Measurements from ENCODE around the gene MBD3. TPM values are rescaled to one million over a fixed set of nuclear protein-coding genes. Genes with fewer than 3 reads are reported as not detected.
"Not testable (repeated sequence)": the region's sequence is repeated elsewhere in the genome, so short reads cannot be mapped to it uniquely, and the experiment has no call there.

The MBD3 gene, protein sequence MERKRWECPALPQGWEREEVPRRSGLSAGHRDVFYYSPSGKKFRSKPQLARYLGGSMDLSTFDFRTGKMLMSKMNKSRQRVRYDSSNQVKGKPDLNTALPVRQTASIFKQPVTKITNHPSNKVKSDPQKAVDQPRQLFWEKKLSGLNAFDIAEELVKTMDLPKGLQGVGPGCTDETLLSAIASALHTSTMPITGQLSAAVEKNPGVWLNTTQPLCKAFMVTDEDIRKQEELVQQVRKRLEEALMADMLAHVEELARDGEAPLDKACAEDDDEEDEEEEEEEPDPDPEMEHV
- total RNA-seq = 10 to 100 TPM; 53.2 to 87.9 (median 69.0) TPM

DNA sequence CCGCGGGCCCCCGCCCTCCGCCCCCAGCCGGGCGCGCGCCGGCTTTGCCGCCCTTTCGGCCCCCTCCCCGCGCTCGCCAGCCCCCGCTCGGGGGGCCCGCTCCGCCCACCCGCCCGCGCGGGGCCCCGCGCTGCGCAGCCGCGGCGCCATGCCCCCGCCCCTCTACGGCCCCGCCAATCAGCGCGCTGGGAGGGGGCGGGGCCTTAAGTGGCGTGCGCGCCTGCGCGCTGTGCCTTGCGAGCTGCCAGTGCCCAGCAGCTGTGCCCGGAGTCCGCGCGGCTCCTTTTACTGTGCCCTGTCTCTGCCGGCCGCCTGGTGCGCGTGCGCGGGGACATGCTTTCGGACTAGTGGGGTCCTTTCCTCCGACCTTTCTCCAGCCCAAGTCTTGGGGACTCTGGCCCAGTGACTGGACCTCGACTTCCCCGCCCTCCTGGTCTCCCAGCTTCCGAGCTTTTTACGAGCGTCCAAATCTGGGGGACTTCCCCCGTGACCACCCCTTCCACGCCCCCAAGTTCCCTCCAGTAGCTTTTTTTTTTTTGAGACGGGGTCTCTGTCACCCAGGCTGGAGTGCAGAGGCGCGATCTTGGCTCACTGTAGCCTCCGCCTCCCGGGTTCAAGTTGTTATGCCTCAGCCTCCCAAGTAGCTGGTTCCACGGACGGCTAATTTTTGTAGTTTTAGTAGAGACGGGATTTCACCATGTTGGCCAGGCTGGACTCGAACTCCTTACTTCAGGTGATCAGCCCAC, at the start of gene MBD3:
Gene MBD3 (minus strand): TSS at position 111 of the 746 bp plus-strand sequence. CDS start 234 bp downstream, outside the sequence.
- 3% methylated on average over 24 of the region's 68 CpGs for WGBS
- TF ChIP-seq, protein P1, sequence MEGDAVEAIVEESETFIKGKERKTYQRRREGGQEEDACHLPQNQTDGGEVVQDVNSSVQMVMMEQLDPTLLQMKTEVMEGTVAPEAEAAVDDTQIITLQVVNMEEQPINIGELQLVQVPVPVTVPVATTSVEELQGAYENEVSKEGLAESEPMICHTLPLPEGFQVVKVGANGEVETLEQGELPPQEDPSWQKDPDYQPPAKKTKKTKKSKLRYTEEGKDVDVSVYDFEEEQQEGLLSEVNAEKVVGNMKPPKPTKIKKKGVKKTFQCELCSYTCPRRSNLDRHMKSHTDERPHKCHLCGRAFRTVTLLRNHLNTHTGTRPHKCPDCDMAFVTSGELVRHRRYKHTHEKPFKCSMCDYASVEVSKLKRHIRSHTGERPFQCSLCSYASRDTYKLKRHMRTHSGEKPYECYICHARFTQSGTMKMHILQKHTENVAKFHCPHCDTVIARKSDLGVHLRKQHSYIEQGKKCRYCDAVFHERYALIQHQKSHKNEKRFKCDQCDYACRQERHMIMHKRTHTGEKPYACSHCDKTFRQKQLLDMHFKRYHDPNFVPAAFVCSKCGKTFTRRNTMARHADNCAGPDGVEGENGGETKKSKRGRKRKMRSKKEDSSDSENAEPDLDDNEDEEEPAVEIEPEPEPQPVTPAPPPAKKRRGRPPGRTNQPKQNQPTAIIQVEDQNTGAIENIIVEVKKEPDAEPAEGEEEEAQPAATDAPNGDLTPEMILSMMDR (IDR thresholded peaks at IDR 0.05) = no peak
- TF ChIP-seq POLR2AphosphoS5 (IDR thresholded peaks at IDR 0.05) (no peak), EP300 (IDR thresholded peaks at IDR 0.05) (no peak)
- H3K4me3 ChIP-seq = peak within 1 kb of the TSS; percentile 83
- H3K9me3 ChIP-seq = no peaks in the 10 kb centered on the region
- H3K4me1 ChIP-seq = peaks cover 35% of the 10 kb centered on the region
- peak; percentile 94 to 95 for DNase-seq (ENCODE audit: low spot score in 2 of 2)
- H3K27me3 ChIP-seq = no peaks in the 10 kb centered on the region
- peak within 1 kb of the TSS; percentile 98 for H3K27ac ChIP-seq
- peaks cover 28% of the 10 kb centered on the region for H3K36me3 ChIP-seq

DNA sequence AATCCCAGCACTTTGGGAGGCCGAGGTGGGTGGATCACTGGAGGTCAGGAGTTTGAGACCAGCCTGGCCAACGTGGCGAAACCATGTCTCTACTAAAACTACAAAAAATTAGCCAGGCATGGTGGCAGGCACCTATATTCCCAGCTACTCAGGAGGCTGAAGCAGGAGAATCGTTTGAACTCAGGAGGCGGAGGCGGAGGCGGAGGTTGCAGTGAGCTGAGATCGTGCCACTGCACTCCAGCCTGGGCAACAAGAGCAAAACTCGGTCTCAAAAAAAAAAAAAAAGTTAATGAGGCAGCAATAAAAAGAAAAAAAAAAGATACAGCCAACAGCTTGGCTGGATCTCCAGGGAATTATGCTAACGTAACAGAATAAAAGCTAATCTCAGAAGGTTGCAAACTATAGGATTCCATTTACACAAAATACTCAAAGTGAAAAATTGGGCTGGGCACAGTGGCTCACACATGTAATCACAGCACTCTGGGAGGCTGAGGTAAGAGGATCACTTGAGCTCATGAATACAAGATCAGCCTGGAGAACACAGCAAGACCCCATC, 48.3 kb upstream of the MBD3 start:
- not testable (repeated sequence) for H3K9me3 ChIP-seq; DNase-seq (ENCODE audit: low spot score in 2 of 2); H3K27me3 ChIP-seq; H3K4me1 ChIP-seq; H3K4me3 ChIP-seq; H3K27ac ChIP-seq
- WGBS = 89% methylated on average over 10 of the region's 10 CpGs
- peaks cover 71% of the 10 kb centered on the region for H3K36me3 ChIP-seq

DNA sequence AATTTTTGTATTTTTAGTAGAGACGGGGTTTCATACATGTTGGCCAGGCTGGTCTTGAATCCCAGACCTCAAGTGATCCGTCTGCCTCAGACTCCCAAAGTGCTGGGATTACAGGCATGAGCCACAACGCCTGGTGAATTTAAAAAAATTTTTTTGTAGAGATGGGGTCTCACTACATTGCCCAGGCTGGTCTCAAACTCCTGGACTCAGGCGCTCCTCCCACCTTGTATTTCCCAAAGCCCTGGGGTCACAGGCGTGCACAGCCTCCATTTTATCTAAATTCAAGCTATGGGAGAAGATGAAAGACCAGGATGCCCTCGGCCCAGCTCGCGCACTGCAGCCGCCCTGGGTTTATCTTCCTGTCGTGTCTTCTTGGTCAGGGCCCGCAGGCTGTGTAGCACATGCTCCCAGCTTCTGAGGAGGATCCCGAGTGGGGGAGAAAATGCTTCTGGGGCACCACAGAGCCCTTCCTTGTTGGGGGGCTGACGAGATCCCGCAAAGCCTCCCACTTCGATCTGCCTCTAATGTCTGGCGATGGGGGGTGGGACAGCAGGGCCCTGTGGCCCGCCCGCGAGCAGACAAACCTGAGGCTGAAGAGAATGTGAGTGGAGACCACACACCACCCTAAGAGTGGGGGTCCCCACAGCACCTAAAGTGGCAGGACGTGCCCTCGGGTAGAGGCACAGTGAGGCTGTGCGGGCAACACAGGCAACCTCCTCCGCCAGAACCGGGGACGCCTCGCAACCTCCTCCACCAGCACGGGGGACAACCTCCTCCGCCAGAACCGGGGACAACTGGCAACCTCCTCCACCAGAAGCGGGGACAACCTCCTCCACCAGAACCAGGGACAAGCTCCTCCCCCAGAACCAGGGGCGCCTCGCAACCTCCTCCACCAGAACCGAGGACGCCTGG, 43.9 kb upstream of the MBD3 start:
- Histone ChIP-seq H3K9me3 (no peaks in the 10 kb centered on the region), H3K4me3 (no peak overlapping the region), H3K27ac (no peak overlapping the region), H3K4me1 (peaks cover 5% of the 10 kb centered on the region), H3K36me3 (peaks cover 66% of the 10 kb centered on the region), H3K27me3 (no peaks in the 10 kb centered on the region)
- TF ChIP-seq POLR2A (IDR thresholded peaks at IDR 0.05) = no peak
- no peak for TF ChIP-seq POLR2AphosphoS5 (IDR thresholded peaks at IDR 0.05)
- TF ChIP-seq, protein P1 (IDR thresholded peaks at IDR 0.05) = no peak
- TF ChIP-seq EP300 (IDR thresholded peaks at IDR 0.05) = no peak
- no peak for DNase-seq (ENCODE audit: low spot score in 2 of 2)
- WGBS = 95% methylated on average over 27 of the region's 34 CpGs

DNA sequence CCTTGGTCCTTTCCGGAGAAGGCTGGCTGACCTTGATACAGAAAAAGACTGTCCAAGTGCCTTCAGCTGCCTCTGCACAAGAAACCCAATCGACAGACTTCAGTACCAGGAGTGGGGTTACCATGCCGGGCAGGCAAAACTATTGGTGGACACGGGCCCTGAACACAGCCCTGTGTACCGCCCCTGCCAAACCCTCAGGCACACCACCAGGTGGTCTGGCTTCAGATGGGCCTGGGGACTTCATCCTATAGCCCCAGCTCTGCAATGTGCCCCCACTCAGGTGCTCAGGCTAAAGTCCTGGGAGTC, 42.2 kb upstream of the MBD3 start:
- H3K36me3 ChIP-seq = peaks cover 70% of the 10 kb centered on the region
- TF ChIP-seq POLR2A (IDR thresholded peaks at IDR 0.05) = no peak
- no peak for TF ChIP-seq EP300 (IDR thresholded peaks at IDR 0.05)
- no peak for TF ChIP-seq POLR2AphosphoS5 (IDR thresholded peaks at IDR 0.05)
- TF ChIP-seq, protein P1 (IDR thresholded peaks at IDR 0.05) = no peak

DNA sequence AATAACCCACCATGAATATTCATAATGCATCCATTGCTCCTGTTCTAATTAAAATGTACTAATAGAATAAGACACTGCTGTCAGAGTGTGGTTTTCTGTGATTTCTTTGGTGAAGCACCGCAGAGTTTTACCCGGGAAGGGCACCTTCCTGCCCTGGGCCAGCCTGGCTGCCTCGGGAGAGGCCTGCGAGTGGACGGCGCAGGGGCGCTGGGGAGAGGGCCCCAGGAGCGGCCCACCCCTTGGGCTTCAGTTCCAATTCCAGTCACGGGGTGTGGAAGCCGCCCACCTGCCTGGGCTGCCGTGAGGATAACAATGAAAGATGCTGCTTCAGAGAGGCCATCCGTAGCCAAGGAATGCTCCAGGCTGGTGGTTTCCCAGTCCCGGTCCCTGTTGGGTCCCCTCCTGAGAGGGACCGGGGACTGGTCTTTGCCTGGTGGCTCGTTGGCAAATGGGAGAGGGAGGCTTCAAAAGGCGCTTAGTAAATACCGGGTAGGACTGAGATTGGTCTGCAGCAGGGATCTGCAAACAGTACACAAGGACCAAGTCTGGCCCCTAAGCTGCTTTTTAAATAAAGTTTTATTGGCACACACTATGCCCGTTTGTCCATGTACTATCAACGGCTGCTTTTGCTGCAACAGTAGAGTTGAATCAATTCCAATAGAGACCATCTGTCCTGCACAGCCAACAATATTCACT, 41.7 kb upstream of the MBD3 start:
- 89% methylated on average over 17 of the region's 19 CpGs for WGBS
- H3K4me1 ChIP-seq = peaks cover 5% of the 10 kb centered on the region

More for the DNA sequence above, 42.2 kb upstream of the MBD3 start:
- no peak for DNase-seq (ENCODE audit: low spot score in 2 of 2)
- Histone ChIP-seq H3K4me1 (peaks cover 5% of the 10 kb centered on the region), H3K4me3 (no peak overlapping the region), H3K27ac (no peak overlapping the region), H3K27me3 (no peaks in the 10 kb centered on the region), H3K9me3 (no peaks in the 10 kb centered on the region)
- WGBS = 100% methylated on average over 4 of the region's 5 CpGs

More for the DNA sequence above, 41.7 kb upstream of the MBD3 start:
- H3K27me3 ChIP-seq = no peaks in the 10 kb centered on the region
- no peaks in the 10 kb centered on the region for H3K9me3 ChIP-seq
- no peak for DNase-seq (ENCODE audit: low spot score in 2 of 2)
- H3K36me3 ChIP-seq = peaks cover 70% of the 10 kb centered on the region
- no peak overlapping the region for H3K27ac ChIP-seq
- no peak overlapping the region for H3K4me3 ChIP-seq
- TF ChIP-seq EP300 (IDR thresholded peaks at IDR 0.05) (no peak), POLR2A (IDR thresholded peaks at IDR 0.05) (no peak)
- TF ChIP-seq, protein P1 (IDR thresholded peaks at IDR 0.05) = no peak
